GM10266 (cell line): ENCODE results near the gene FAM221B.

Experiments
- DNase-seq: peaks from one replicate; pipeline ENCODE4 v3.0.0; 2012; ENCODE audit errors: extremely low spot score
- CTCF ChIP-seq: IDR thresholded peaks from 2 replicates; pipeline ENCODE4 v1.5.1; 2012; ENCODE audit warnings: mild to moderate bottlenecking, low read depth; ENCODE audit not compliant: control insufficient read depth, insufficient read depth; ENCODE audit errors: missing control alignments

Gene FAM221B

GRCh38 chr9:35864695-35865255 is 36.2 kb upstream of the FAM221B start:
- no peak for DNase-seq
- no peak for TF ChIP-seq CTCF

- TF ChIP-seq CTCF, result no peak
- no peak for DNase-seq
Measured at GRCh38 chr9:35863583-35863982, 35.1 kb upstream of the FAM221B start.

- no peak for DNase-seq
- no peak for TF ChIP-seq CTCF
Measured at GRCh38 chr9:35862328-35862727, 33.8 kb upstream of the FAM221B start.

GRCh38 chr9:35861161-35861897 is 32.8 kb upstream of the FAM221B start:
- no peak for TF ChIP-seq CTCF
- DNase-seq, result no peak

GRCh38 chr9:35859990-35860339 is 31.4 kb upstream of the FAM221B start:
- no peak for DNase-seq
- no peak for TF ChIP-seq CTCF

- TF ChIP-seq CTCF, result no peak
- no peak for DNase-seq
Measured at GRCh38 chr9:35859310-35859989, 30.9 kb upstream of the FAM221B start.

GRCh38 chr9:35858458-35858857 is 29.9 kb upstream of the FAM221B start:
- TF ChIP-seq CTCF, result no peak
- DNase-seq, result no peak
